GM18508 (cell line): Measurements from ENCODE around the gene ZNF652.
A peak's percentile ranks its signal among the peaks of the same experiment; 100 is the strongest.

Source experiments
- ATAC-seq: cut with Tn5 transposase; IDR thresholded peaks from one replicate; pipeline ENCODE4 v1.9.1; 2021; ENCODE audit warnings: moderate number of reproducible peaks; ENCODE audit not compliant: insufficient read depth, unreplicated experiment

The ZNF652 gene

DNA sequence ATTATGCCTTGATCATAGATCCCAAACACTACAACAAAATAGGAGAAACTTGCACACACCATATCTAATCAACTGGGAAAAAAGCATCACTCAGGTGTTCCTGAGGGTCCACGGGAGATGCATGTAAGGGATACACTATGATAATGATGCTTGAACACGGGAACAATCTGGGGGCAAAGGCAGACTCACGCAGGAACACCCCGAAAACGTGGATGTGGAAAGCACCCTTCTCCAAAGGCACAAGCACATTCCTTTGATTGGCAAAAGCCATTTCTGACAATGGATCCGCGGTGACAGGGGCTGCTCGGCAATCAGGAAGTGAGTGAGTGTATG lies 1.3 kb downstream of the ZNF652 start:
- no peak for ATAC-seq

DNA sequence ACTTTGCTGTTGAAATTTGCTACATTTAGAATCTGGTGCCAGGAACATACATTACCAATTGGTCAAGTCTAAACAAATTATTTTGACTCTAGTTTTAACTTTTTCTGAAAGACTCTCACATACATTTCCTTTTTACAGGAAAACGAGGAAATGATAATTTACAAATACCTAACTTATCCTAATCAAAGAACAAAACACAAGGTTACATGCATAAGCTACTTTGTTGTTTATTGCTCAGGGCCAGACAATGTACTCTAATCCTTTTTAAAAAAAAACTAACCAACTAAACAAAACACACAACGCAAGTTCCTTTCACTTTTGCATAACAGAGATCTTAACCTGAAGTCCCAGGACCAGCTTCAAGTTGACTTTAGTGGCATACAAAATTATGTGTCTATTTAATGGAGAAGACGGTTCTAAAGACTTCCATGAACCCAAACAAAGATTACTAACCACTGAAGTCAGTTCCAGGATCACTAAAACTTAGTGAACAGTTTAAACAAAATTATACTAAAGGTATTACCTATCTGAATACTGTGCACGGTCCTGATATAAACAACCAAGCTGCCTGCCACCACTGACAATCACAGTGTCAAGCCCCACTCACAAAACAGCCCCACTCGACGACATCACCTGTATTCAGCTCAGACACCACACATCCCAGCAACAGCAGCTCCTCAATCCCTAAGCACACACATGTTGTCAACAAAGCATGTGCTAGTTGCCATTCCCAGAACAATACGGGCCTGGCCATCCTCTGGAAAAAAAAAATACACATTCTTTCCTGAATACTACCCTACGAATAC lies 1.9 kb downstream of the ZNF652 start:
- no peak for ATAC-seq

DNA sequence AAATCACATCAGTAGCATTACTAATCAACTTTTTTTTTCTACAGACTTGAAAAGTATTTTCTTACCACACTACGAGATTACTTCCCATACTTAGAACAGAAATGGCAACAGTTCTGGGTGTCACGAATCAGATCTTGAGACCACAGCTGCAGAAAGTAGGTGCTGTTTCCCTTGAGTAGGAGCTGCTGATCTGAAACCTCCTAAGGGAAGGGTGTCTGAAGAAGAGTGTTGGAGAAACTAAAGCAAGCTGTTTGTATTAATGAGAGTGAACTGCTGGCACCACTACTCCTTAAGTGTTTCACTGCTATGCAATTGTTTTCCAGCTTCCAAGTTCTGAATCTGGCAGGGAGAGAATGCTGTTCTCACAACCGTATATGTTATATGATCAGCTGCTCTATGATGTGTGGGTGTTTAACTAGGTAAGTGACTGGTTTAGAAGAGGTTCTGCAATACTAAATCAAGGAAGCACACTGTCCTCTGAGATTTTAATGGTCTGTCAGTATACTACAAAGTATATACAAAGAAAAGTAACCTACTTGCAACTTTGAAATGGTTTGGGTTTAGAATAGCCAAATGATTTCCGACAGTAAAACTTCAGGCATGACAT lies 3.3 kb downstream of the ZNF652 start:
- ATAC-seq = no peak

DNA sequence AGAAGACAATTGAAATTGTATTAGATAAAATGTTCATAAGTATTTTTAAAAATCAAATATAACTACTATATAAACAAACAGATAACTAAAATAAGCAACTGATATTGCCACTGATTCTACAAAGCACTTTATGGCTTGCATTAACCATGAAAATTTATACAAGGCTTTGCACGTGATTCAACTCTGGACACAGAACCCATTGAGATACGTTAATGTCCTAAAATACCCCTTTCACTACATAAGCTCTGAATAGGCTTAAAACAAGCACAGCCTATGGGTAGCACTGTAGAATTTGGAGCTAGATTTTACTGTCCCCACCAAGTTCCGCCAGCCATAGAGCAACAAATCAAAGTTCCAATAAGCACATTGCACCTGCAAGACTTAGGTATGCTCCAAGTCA lies 4.5 kb downstream of the ZNF652 start:
- ATAC-seq = no peak

DNA sequence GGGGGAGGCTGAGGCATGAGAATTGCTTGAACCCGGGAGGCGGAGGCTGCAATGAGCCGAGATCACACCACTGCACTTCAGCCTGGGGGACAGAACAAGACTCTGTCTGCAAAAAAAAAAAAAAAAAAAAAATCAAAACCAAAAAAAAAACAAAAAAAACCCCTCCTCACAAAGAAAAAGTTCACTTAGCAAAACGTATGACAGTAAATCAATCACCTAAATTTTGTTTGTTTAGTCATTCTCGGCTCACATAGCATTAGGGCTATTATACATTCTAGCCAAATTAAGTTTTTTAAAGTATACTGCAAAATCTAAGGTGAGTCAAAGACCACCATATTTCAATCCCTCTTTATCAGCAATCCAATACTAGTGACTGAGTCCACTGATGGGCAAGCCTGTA lies 5.7 kb downstream of the ZNF652 start:
- ATAC-seq = no peak

DNA sequence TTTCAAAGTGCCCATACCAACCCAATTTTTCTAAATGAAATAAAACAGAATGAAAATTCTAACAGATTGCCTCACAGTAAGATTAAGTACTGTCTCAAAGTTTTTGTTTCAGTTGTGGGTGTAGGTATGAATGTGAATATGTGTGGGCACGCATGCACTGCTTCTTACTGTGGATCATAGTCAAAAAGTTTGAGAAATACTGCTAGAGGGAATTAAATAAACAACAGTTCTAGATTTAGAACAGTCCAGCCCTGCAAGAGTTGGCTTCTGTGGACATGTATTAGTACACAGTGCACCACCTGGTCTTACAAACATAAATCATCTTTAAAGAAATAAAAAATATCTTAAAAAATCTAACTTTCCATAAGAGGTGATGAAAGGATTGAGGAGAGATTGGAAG lies 8.4 kb downstream of the ZNF652 start:
- ATAC-seq = no peak

DNA sequence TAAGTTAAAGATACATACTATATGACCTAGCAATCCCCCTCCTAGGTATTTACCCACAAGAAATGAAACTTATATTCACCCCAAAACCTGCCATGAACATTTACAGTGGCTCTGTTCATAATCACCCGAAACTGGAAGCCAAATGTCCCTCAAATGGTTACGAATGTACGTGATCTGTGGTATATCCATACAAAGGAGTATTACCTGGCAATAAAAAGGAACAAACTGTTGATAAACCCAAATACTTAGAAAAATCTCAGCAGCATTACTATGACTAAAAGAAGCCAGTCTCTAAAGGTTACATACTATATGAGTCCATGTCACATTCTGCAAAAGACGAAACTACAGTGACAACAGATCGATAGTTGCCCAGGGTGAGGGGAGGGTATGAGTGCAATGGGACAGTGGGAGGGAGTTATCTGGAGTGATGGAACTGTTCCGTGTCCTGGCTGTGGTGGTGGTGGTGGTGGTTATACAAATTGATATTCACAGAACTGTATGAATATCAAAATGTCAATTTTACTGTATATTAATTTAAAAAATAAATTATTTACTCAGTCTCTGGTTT lies 9.4 kb downstream of the ZNF652 start:
- ATAC-seq = no peak

DNA sequence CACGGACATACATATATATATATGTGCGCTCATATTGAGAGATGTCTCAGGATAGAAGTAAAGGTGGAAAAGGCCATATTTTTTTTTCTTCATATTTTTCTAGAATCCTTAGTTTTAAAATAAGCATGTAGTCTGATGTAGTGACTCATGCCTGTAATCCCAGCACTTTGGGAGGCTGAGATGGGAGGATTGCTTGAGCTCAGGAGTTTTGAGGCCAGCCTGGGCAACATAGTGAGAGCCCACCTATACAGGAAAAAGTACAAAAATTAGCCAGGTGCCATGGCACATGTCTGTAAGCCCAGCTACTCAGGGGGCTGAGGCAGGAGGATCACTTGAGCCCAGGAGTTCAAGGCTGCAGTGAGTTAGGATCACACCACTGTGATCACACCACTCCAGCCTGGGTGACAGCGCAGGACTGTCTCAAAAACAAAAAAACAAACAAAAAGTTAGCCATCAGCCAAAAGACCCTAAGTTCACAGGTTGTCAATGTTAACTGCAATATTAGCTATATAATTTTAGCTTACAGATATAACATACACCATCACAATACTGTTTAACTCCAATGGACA lies 10.4 kb downstream of the ZNF652 start:
- no peak for ATAC-seq

DNA sequence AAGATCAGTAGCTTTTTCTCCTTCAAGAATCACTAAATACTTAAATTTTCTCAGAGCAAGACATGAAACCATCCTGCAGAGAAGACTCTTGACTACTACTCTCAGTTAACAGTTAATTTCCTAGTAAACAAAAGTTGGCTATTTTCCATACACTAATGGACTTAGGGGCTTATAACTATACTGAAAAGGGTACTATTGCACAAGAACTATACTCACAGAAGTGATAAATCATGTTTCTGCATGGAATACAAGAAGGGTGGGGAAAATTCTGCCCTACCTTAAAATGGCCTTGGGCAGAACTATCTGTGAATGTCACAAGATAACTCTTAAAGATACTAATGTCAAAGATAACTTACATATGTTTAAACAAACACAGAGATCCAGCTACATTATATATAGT lies 12.5 kb downstream of the ZNF652 start:
- ATAC-seq = no peak

DNA sequence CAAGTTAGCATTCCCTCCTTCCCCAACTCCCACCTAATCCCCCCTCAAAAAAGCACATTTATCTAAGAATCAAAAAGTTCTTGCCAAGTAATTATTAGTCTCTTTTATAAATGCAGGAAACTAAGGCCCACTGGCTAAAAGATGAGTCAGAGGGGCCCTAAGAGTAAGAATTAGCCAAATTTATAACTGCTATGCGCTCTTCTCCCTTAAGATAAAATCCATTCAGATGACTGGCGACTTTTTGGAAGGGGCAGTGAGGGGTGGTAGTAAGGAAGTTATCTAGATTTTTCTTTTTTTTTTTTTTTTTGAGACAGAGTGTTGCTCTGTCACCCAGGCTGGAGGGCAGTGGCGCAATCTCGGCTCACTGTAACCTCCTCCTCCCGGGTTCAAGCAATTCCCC lies 17.1 kb downstream of the ZNF652 start:
- ATAC-seq = no peak

DNA sequence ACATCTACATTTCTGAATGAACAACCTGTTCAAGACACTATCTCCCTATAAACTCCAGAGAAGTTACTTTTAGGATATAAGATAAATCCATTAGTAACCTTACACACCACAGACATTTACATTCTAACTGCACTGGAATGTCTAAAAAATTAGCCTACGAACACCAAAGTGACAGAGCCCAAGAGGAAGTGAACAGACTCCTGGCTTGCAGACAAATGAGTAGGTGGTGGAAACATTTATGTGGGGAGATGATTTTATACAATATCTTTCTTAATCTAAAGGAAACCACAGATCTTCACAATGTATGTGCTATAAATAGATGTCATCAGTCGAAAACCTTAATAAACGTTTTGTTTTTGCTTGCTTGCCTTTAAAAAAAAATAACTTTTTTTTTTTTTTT lies 18.8 kb downstream of the ZNF652 start:
- no peak for ATAC-seq

DNA sequence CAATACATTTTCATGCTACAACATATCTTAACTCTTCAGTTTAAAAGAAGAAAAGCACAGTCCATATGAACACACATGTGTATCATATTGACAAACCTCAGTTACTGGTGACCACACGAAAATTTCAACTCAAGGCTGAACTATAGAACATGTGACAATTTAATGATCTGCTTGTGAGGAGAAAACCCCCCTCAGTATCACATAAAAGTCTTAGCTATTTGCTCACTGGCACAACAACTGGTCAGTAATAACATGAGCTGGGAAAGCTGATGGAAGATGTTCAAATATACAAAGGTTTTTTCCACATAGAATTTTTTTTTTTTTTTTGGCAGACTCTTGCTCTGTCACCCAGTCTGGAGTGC lies 19.5 kb downstream of the ZNF652 start:
- peak; percentile 21 for ATAC-seq

DNA sequence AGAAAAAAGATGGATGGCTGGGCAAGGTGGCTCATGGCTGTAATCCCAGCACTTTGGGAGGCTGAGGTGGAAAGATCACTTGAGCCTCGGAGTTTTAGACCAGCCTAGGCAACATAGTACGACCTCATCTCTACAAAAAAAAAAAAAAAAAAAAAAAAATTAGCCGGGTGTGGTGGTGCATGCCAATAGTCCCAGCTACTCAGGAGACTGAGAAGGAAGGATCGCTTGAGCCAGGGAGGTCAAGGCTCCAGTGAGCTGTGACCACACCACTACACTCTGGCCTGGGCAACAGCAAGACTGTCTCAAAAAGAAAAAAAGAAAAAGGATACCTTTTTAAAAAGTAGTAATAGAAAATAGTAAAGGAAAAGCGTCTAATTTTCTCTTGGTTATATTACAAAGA lies 20.7 kb downstream of the ZNF652 start:
- ATAC-seq = no peak

DNA sequence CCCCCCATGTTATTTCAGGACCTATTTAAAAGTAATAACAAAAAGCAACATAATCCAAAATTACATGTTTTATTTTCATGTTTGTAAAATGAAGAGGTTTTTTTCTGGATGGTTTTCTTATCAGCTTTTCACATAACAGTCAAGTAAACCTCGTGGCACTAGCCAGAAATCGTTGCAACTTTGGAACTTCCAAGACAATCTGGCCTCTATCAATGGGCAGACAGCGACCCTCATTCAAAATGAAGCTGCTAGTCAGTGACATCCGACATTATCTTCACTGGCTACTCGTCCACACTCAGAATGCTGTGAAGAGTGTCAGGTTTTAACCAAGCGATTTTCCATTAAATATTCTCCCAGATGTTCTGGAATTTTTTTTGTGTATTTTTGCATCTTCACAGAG lies 22.7 kb downstream of the ZNF652 start:
- ATAC-seq = no peak

DNA sequence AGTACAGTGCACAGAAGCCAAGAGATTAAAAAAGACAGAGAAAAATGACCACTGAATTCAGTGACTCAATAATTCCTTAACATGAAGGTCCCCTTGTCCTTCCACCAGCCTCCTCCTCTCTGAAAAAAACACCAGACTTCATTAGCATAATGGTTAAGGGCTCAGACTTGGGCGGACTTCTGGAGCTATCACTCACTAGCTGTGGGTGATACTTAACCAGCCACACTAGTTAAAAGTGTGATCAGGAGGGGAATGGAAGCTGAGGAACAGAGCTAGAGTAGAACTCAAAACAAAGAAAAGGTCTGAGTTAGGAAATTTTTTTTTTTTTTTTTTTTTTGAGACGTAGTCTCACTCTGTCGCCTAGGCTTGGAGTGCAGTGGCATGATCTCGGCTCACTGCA lies 23.2 kb downstream of the ZNF652 start:
- no peak for ATAC-seq

DNA sequence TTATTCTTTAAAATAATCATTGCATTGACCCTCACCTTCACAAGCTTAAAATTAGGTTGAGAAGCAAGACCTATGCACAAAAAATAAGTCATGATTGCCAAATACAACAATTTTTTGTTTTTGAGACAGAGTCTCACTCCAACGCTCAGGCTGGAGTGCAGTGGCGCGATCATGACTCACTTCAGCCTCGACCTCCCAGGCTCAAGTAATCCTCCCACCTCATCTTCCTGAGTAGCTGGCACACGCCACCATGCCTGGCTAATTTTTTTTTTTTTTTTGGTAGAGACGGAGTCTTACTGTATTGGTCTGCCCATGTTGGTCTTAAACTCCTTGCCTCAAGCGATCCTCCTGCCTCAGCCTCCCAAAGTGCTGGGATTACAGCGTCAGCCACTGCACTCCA lies 24.2 kb downstream of the ZNF652 start:
- ATAC-seq = no peak

DNA sequence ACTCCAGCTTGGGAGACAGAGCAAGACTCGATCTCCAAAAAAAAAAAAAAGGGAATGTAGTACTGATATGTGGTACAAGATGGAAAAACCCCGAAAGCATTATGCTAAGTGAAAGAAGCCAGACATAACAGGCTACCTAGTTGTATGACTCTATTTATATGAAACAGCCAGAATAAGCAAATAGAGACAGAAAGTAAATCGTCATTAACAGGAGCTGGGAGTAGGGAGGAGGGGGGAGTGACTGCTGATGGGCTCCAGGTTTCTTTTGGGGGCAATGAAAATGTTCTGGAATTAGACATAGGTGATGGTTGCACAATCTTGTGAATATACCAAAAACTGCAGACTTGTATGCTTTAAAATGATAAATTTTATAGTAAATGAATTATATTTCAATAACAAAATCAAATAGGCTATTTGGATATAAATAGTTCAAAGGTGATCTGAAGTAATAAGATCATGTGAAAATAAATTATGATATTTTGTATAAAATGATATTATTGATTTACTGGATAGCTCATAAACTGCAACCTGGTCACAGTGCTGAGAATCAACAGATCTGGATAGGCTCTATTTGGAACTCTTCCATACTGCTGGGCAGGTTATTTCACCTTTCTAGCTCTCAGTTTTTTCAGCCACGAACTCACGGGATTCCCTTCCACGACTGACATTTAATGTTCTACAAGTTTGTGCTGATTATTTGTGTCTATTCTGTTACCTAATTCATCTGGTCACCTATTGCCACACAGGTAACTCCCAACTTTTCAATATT lies 27.1 kb downstream of the ZNF652 start:
- no peak for ATAC-seq

DNA sequence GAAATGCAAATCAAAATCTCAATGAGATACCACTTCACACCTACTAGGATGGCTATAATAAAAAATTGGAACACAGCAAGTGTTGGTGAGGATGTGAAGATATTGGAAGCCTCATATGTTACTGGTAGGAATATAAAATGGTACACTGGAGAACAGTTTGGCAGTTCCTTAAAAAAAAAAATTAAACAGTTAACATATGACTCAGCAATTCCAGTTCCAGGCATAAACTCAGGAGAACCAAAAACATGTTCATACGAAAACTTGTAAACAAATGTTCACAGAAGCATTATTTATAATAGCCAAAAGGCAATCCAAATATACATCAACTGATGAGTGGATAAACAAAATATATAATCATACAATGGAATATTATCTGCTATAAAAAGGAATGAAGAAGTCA lies 28.2 kb downstream of the ZNF652 start:
- no peak for ATAC-seq

DNA sequence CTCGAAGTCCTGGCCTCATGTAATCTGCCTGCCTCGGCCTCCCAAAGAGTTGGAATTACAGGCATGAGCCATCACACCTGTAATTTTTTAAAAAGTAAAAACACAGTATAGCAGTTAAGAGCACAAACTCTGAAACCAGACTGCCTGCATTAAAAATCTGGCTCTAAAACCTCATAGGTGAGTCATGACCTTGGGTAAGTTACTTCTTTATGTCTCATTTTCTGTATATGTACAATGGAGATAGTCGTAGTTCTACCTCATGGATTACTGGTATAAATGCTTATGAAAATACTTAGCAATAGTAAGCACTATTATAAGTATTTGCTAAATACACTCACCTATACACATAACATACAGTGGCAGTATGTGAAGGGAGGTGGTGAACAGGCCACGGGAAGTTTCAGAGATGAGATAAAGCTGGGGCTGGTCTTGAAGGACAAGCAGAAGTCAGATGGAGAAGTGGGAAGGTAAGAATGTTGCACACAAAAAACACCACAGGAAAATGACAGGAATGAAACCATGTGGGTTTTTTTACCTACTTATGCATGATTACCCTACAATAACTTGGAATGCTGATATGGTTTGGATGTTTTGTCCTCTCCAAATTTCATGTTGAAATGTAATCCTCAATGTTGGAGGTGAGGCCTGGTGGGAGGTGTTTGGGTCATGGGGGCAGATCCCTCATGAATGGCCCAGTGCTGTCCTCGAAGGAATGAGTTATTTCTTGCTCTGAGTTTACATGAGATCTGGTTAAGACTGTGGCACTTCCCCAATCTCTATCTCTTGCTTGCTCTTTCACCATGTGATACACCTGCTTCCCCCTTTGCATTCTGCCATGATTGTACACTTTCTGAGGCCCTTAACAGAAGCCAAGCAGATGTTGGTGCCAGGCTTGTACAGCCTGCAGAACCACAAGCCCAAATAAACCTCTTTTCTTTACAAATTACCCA lies 33.9 kb downstream of the ZNF652 start:
- ATAC-seq = no peak

DNA sequence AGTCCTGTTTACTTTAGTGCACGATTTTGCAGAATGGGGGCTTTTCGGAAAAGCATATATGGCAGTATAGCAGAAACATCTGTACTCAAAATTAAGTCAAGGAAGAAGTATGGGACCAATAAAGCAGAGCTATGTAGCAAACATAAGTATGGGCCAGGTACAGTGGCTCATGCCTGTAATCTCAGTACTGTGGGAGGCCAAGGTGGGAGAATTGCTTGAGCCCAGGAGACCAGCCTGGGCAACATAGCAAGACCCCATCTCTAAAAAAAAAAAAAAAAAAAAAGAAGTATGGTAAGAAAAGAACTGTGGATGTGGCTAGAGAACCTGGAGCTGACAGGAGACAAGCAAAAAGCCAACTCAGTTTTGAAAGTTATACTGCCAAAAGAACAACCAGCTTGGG lies 36.1 kb downstream of the ZNF652 start:
- ATAC-seq = no peak
